Measurements from ENCODE around the gene GPLD1.

DNA sequence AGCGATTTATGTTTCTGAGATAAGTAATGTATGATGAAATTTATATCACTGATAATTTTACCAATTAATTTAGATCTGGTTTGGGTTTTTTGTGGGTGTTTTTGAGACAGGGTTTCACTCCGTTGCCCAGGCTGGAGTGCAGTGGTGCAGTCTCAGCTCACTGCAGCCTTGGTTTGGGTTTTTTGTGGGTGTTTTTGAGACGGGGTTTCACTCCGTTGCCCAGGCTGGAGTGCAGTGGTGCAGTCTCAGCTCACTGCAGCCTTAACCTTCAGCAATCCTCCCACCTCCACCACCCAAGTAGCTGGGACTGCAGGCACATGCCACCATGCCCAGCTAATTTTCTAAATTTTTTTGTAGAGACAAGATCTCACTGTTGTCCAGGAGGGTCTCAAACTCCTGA is 73.6 kb downstream of the GPLD1 start:
- TF ChIP-seq, protein P1, sequence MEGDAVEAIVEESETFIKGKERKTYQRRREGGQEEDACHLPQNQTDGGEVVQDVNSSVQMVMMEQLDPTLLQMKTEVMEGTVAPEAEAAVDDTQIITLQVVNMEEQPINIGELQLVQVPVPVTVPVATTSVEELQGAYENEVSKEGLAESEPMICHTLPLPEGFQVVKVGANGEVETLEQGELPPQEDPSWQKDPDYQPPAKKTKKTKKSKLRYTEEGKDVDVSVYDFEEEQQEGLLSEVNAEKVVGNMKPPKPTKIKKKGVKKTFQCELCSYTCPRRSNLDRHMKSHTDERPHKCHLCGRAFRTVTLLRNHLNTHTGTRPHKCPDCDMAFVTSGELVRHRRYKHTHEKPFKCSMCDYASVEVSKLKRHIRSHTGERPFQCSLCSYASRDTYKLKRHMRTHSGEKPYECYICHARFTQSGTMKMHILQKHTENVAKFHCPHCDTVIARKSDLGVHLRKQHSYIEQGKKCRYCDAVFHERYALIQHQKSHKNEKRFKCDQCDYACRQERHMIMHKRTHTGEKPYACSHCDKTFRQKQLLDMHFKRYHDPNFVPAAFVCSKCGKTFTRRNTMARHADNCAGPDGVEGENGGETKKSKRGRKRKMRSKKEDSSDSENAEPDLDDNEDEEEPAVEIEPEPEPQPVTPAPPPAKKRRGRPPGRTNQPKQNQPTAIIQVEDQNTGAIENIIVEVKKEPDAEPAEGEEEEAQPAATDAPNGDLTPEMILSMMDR (IDR thresholded peaks at IDR 0.05): no peak
- TF ChIP-seq POLR2A (IDR thresholded peaks at IDR 0.05): no peak
- TF ChIP-seq EP300 (IDR thresholded peaks at IDR 0.05): no peak
